Osteocyte (in vitro differentiated cells): ENCODE data around the gene ITIH5. TPM values are rescaled to one million over a fixed set of nuclear protein-coding genes. Genes with fewer than 3 reads are reported as not detected.
A peak's percentile ranks its signal among the peaks of the same experiment; 100 is the strongest.
"Not testable (repeated sequence)": the region's sequence is repeated elsewhere in the genome, so short reads cannot be mapped to it uniquely, and the experiment has no call there.

Source experiments
- DNase-seq: peaks from one replicate; pipeline ENCODE4 v3.0.0; 2021; ENCODE audit warnings: mixed read lengths; ENCODE audit not compliant: unreplicated experiment; ENCODE audit errors: extremely low spot score
- H3K27ac Mint-ChIP-seq: one replicate; pipeline ENCODE4 v1.8.0; 2021; ENCODE audit warnings: mild to moderate bottlenecking, mixed read lengths; ENCODE audit not compliant: unreplicated experiment
- H3K27me3 Mint-ChIP-seq: one replicate; pipeline ENCODE4 v1.8.0; 2021; ENCODE audit warnings: mixed read lengths; ENCODE audit not compliant: unreplicated experiment
- H3K36me3 Mint-ChIP-seq: one replicate; pipeline ENCODE4 v1.8.0; 2021; ENCODE audit warnings: mixed read lengths; ENCODE audit not compliant: unreplicated experiment
- H3K4me1 Mint-ChIP-seq: one replicate; pipeline ENCODE4 v1.8.0; 2021; ENCODE audit warnings: mixed read lengths; ENCODE audit not compliant: unreplicated experiment
- H3K4me3 Mint-ChIP-seq: one replicate; pipeline ENCODE4 v1.8.0; 2021; ENCODE audit warnings: mild to moderate bottlenecking, moderate library complexity, mixed read lengths; ENCODE audit not compliant: unreplicated experiment
- H3K9me3 Mint-ChIP-seq: one replicate; pipeline ENCODE4 v1.8.0; 2021; ENCODE audit warnings: mixed read lengths; ENCODE audit not compliant: unreplicated experiment
- CTCF ChIP-seq: fragments of 200-600 bp; sonication (generic); IDR thresholded peaks from 2 replicates; pipeline ENCODE4 v1.5.0; 2021; ENCODE audit warnings: antibody characterized with exemption, mild to moderate bottlenecking, moderate library complexity
- total RNA-seq: library from RNA; stranded (reverse); gene quantifications from 2 replicates; pipeline ENCODE4 v1.2.1, GENCODE V29; 2021

Gene ITIH5
- total RNA-seq, 1 donor from 2014 or later = 0.35 TPM

- no peaks in the 10 kb centered on the region for H3K36me3 Mint-ChIP-seq
- no peak for DNase-seq
- no peak overlapping the region for H3K4me3 Mint-ChIP-seq
- H3K27me3 Mint-ChIP-seq = no peaks in the 10 kb centered on the region
- no peaks in the 10 kb centered on the region for H3K4me1 Mint-ChIP-seq
- peaks cover 19% of the 10 kb centered on the region for H3K9me3 Mint-ChIP-seq
- no peak overlapping the region for H3K27ac Mint-ChIP-seq
- no peak for TF ChIP-seq CTCF
Measured at GRCh38 chr10:7689591-7689990, 22.8 kb upstream of the ITIH5 start.

- H3K4me3 Mint-ChIP-seq = no peak overlapping the region
- no peaks in the 10 kb centered on the region for H3K36me3 Mint-ChIP-seq
- peak; percentile 79 for TF ChIP-seq CTCF
- H3K27ac Mint-ChIP-seq = no peak overlapping the region
- H3K9me3 Mint-ChIP-seq = peaks cover 9% of the 10 kb centered on the region
- DNase-seq = peak; percentile 85
- no peaks in the 10 kb centered on the region for H3K27me3 Mint-ChIP-seq
- H3K4me1 Mint-ChIP-seq = no peaks in the 10 kb centered on the region
Measured at GRCh38 chr10:7687228-7687907, 20.6 kb upstream of the ITIH5 start.

DNA sequence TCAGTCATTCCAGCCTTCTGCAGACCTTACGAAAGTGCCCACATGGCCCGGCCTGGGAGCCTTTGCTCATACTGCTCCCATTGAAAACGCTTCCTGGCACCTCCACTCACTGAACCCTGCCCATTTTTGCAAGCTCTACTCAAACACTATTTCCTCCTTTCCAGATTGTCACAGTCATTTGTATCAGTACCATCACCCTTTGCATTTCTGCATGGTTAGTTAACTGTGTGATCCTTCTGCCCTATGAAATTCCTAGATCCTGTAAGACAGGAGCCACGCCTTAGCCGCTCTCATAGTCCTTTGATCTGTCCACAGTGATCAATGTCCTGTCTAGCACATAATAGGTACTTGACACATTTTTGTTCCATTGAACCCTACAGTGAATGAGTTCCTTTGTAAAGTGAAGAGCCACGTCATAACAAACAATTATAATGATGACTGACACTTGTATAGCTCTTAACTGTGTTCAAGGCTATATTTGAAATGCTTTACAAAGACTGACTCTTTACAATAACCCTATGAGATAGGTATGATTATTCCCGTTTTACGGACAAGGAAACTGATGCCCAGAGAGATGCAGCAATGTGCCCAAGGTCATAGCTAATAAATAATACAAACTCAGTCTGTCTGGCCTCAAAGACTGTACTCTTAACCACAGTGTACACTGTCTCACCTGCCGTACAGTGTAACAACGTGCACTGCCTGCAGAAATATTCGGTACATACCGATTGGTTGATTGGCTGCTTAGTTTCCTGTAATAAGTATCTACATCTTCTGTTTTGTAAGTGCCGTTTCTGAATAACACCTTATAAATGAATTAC, 19.8 kb upstream of the ITIH5 start:
- H3K36me3 Mint-ChIP-seq = no peaks in the 10 kb centered on the region
- H3K4me3 Mint-ChIP-seq = no peak overlapping the region
- TF ChIP-seq CTCF = no peak
- no peaks in the 10 kb centered on the region for H3K4me1 Mint-ChIP-seq
- no peak for DNase-seq
- H3K9me3 Mint-ChIP-seq = peaks cover 7% of the 10 kb centered on the region
- no peaks in the 10 kb centered on the region for H3K27me3 Mint-ChIP-seq
- H3K27ac Mint-ChIP-seq = no peak overlapping the region

DNA sequence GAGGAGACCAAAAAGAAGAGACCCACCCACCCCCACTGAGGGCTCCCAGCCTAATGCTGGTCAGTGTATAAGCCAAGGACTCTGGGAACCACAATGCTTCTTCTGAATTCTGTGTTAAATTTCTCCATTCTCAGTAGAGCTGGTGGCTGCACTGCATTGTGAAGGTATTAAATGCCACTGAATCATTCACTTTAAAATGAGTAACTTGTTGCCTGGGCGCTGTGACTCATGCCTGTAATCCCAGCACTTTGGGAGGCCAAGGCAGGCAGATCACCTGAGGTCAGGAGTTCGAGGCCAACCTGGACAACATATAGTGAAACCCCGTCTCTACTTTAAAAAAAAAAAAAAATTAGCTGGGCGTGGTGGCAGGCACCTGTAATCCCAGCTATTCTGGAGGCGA, 13.3 kb upstream of the ITIH5 start:
- H3K27me3 Mint-ChIP-seq, H3K4me1 Mint-ChIP-seq, DNase-seq, H3K27ac Mint-ChIP-seq, H3K9me3 Mint-ChIP-seq, H3K4me3 Mint-ChIP-seq, H3K36me3 Mint-ChIP-seq: not testable (repeated sequence)

DNA sequence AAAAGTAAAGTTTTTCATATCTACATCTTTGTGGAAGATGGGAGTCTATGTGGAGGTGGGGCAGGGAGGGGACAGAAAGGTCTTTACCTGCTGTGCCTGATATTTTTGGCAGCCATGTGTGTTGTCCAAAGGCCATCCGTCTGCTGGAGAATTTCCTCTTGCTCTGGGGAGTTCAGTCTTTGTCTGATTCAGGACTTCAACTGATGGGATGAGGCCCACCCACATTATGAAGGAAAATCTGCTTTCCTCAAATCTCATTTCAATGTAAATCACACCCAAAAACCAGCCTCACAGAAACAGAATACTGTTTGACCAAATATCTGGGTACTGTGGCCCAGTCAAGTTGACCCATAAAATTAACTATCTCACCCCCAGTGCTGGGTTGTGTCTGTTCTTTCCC, 12.5 kb upstream of the ITIH5 start:
- no peak for TF ChIP-seq CTCF
- H3K27ac Mint-ChIP-seq = no peak overlapping the region
- DNase-seq = no peak
- peaks cover 2% of the 10 kb centered on the region for H3K27me3 Mint-ChIP-seq
- no peaks in the 10 kb centered on the region for H3K4me1 Mint-ChIP-seq
- no peaks in the 10 kb centered on the region for H3K9me3 Mint-ChIP-seq
- no peak overlapping the region for H3K4me3 Mint-ChIP-seq
- H3K36me3 Mint-ChIP-seq = no peaks in the 10 kb centered on the region
